GM12872 (cell line): ENCODE results near the gene SLC35F3.

Experiments
- TF ChIP-seq, protein P1 (sequence below): IDR thresholded peaks from 3 replicates; pipeline ENCODE4 v1.5.1; 2011; ENCODE audit warnings: low read depth, mild to moderate bottlenecking, low read length, moderate library complexity; ENCODE audit not compliant: insufficient read depth

Gene SLC35F3

DNA sequence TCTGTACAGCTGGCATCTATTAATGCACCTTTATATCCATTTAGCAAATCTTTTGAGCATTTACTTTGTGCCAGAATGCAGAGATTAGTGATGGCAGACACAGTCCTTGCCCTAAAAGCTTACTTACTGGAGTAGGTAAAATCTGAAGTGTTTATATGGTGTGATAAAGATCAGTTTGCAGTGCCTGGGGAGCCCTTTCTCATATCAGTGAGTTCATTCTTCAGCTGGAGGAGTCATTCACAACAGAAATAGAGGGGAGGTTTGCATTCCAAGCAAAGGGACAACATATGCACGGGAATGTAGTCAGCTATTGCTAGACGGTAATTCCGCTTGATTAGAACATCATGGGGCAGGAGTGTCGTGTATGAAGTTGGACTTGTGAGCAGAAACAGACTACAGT, 8.4 kb downstream of the SLC35F3 start:
- TF ChIP-seq, protein P1, sequence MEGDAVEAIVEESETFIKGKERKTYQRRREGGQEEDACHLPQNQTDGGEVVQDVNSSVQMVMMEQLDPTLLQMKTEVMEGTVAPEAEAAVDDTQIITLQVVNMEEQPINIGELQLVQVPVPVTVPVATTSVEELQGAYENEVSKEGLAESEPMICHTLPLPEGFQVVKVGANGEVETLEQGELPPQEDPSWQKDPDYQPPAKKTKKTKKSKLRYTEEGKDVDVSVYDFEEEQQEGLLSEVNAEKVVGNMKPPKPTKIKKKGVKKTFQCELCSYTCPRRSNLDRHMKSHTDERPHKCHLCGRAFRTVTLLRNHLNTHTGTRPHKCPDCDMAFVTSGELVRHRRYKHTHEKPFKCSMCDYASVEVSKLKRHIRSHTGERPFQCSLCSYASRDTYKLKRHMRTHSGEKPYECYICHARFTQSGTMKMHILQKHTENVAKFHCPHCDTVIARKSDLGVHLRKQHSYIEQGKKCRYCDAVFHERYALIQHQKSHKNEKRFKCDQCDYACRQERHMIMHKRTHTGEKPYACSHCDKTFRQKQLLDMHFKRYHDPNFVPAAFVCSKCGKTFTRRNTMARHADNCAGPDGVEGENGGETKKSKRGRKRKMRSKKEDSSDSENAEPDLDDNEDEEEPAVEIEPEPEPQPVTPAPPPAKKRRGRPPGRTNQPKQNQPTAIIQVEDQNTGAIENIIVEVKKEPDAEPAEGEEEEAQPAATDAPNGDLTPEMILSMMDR = no peak

DNA sequence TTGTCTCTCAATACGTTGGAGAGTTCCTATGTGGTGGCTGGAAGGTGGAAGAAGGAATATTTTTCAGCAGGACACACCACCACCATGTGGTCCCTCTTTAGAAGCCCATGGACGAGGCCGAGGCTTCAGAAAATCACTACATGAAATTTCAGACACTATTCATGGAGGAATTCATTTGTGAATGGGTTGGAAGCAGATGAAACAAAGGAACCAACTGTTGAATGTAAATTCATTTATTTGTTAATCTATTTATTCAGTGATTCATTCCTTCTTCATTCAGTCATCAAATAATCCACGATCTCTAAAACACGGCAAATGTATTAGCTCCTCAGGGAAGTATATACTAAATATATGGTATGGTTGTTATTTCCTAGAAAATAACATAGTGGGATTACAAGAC, 12.2 kb downstream of the SLC35F3 start:
- TF ChIP-seq, protein P1 = no peak

DNA sequence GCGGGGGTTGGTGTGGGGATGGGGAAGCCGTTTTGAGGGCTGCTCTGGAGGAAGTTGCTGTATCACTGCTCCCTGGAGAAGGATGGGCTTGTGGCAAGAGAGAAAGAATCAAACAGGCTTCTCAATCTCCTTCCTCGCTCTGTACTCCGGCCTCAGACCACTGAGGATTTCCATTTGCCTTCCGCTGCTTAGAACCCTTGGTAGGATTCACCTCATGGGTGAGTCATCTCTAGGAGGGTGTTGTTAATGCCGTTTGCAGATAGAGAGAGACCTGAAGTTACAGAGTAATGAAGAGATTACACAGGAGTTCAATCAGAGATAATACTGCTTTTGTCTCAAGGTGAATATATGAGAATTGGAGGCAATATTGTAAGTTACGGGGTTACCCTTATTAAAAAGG, 15.3 kb downstream of the SLC35F3 start:
- TF ChIP-seq, protein P1 = no peak

DNA sequence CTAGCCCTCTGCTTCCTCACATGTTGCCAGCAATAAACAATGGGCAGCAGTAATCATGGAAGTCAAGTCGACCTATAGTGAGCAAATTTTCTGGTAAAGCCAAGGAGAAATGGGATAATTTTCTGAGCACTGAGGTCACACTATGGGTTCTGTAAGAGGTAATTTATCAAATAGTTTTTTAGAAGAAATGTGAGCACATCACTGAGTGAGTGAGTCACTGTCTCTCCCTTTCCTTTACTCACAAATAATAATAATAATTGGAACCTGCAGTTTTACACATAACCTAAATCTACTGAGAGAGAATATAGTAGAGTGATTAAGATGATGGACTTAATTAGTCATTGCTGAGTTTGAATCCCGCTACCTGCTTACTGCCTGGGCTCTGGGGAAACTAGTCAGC, 23.6 kb downstream of the SLC35F3 start:
- TF ChIP-seq, protein P1 = no peak

DNA sequence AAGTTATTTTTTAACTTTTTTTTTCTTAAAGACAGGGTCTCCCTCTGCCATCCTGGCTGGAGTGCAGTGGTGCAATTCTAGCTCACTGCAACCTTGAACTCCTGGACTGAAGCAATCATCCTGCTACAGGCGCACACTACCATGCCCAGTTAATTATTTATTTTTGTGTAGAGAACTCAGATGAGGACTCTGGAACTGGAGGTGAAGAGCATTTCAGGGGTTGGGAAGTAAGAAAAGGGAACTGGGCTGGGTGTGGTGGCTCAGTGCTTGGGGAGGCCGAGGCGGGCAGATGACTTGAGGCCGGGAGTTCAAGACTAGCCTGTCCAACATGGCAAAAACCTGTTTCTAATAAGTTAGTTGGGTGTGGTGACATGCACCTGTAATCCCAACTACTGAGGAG, 28.9 kb downstream of the SLC35F3 start:
- TF ChIP-seq, protein P1 = no peak

DNA sequence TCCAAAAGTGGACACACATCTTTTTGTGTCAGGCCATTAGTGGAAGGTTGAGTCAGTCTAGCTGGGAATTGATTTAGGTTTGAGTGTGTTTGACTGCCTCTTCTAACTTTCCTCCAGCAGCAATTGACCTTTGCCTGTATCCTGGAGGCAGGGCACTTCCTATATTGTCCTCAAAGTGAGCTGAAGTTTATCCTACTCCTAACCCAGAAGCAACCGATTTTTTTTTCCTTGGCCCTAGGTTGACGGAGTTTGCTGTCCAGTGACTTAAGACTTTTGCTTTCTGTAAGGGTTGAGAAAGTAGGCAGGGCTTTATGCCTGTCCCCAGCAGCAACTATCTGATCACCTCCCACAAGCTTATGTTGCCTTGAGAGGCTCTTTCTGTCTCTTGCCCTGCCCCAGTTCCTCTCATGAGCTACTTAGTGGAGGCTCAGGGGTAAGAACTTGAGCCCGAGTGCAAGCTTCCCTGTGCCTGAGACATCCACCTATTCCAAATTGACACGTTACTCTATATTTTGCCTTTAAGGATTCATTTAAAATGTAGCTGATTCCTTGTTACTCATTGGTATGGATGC, 30.9 kb downstream of the SLC35F3 start:
- TF ChIP-seq, protein P1 = no peak

DNA sequence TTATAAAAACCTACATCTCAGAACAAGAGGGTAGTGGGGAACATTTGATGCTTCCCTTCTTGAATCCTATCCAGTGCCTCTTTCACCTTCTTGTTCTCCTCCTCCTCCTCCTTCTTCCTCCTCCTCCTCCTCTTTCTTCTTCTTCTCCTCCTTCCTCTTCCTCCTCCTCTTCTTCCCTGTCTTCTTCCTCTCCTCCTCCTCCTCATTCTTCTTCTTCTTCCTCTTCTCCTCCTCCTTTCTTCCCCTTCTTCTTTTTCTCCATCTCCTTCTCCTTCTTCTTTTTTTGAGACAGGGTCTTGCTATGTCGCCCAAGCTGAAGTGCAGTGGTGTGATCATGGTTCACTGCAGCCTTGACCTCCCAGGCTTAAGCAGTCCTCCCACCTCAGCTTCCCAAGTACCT, 31.9 kb downstream of the SLC35F3 start:
- TF ChIP-seq, protein P1 = no peak

DNA sequence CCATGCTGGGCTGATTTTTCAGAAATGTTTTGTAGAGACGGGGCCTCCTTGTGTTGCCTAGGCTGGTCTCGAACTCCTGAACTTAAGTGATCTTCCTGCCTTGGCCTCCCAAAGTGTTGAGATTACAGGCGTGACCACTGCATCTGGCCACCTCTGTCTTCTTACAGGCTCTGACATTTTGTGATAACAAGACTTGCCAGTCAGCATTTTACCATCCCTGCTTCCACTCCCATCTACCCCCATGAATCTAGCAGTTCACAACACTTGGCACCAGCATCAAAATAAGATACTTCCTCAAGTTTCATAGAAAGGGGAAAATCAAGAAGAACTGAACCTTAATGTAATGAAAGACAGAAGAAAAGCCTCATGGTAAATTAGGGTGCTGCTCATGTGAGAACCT, 32.4 kb downstream of the SLC35F3 start:
- TF ChIP-seq, protein P1 = no peak
